Neural progenitor cell (in vitro differentiated cells): Measurements from ENCODE around the gene GRAMD1B.

Experiments used
- CTCF ChIP-seq: fragments of 200-600 bp; sonication (generic); IDR thresholded peaks from 2 replicates; pipeline ENCODE4 v1.5.1; 2017; ENCODE audit warnings: antibody characterized with exemption, mild to moderate bottlenecking
- EZH2 ChIP-seq: fragments of 200-600 bp; sonication (generic); IDR thresholded peaks from 2 replicates; pipeline ENCODE4 v1.6.1; 2017; ENCODE audit warnings: antibody characterized with exemption, mild to moderate bottlenecking, moderate library complexity
- EZH2phosphoT487 ChIP-seq: fragments of 200-600 bp; sonication (generic); IDR thresholded peaks from 2 replicates; pipeline ENCODE4 v1.6.1; 2017; ENCODE audit warnings: antibody characterized with exemption

- TF ChIP-seq CTCF (no peak), EZH2 (no peak), EZH2phosphoT487 (no peak)
Measured at GRCh38 chr11:123547180-123547579, 117.1 kb downstream of the GRAMD1B start.
